Suprapubic skin (tissue), 4 donors: Measurements from ENCODE around the gene CA9.

ENCODE experiments used
- CTCF ChIP-seq, 2 donors: fragments of 200-600 bp in 1 of 2; fragments of 450-650 bp in 1 of 2; sonication (generic) in 1 of 2; IDR thresholded peaks; one replicate each; pipeline ENCODE4 v1.5.1; 2016 to 2019; ENCODE audit warnings: antibody characterized with exemption in 2 of 2, mild to moderate bottlenecking in 1 of 2, moderate library complexity in 1 of 2
- POLR2A ChIP-seq, 2 donors: fragments of 450-650 bp; IDR thresholded peaks; one replicate each; pipeline ENCODE4 v1.6.1; 2017; ENCODE audit warnings: antibody characterized with exemption in 2 of 2, mild to moderate bottlenecking in 2 of 2, moderate library complexity in 2 of 2
- POLR2AphosphoS5 ChIP-seq, 3 donors: sonication (generic); formaldehyde crosslinking; IDR thresholded peaks; one replicate each; pipeline ENCODE4 v1.6.1; 2017; ENCODE audit warnings: antibody characterized with exemption in 3 of 3

GRCh38 chr9:35664531-35665470 is 8.9 kb upstream of the CA9 start, which contains the start of gene ARHGEF39:
- TF ChIP-seq CTCF (IDR thresholded peaks at IDR 0.05) (no peak), POLR2A (IDR thresholded peaks at IDR 0.05) (no peak), POLR2AphosphoS5 (IDR thresholded peaks at IDR 0.05) (no peak)
